Hair follicular keratinocyte (primary cell): ENCODE data around the gene C19orf44. TPM values are rescaled to one million over a fixed set of nuclear protein-coding genes. Genes with fewer than 3 reads are reported as not detected.

Experiments used
- total RNA-seq: library from RNA; depleted of rRNA; stranded (reverse); fragments of >200 nt; gene quantifications from 2 replicates; pipeline ENCODE4 v1.2.3, GENCODE V29; 2015

C19orf44 gene
- total RNA-seq = 1.6 and 2.5 TPM in 2 replicates

GRCh38 chr19:16495982-16496612, at the start of gene C19orf44, which contains the start of gene CALR3:
TSS of gene C19orf44 (plus strand) at chr19:16496394. CDS start at chr19:16500793, 4,399 bp downstream.
TSS of gene CALR3 (minus strand) at chr19:16496167. CDS start at chr19:16496129, 38 bp downstream.

GRCh38 chr19:16542045-16542909, 46.1 kb downstream of the C19orf44 start, which contains the start of gene CHERP:
TSS of gene CHERP (minus strand) at chr19:16542437. CDS start at chr19:16542378, 59 bp downstream.

Other genes with a start within 250 kb of the C19orf44 start
- gene KLF2, start 171.6 kb upstream of the C19orf44 start, total RNA-seq = 0.31 TPM in 1 of 2 replicates, not detected in the other
- gene EPS15L1, start 24.4 kb upstream of the C19orf44 start, total RNA-seq = 5.7 and 7.5 TPM in 2 replicates
- 0.11 and 0.16 TPM in 2 replicates for gene CALR3, start 227 bp upstream of the C19orf44 start, total RNA-seq
- gene CHERP, start 46.0 kb downstream of the C19orf44 start, total RNA-seq = 3.8 and 6.5 TPM in 2 replicates
- gene SLC35E1, start 76.0 kb downstream of the C19orf44 start, total RNA-seq = 23.2 and 38.0 TPM in 2 replicates
- gene MED26, start 131.8 kb downstream of the C19orf44 start, total RNA-seq = 4.5 and 8.0 TPM in 2 replicates
- gene SMIM7, start 163.8 kb downstream of the C19orf44 start, total RNA-seq = 81.6 and 105 TPM in 2 replicates
- 0.55 and 0.91 TPM in 2 replicates for gene TMEM38A, start 164.7 kb downstream of the C19orf44 start, total RNA-seq
- under 0.01 and 0.19 TPM in 2 replicates for gene NWD1, start 223.5 kb downstream of the C19orf44 start, total RNA-seq